Fibroblast of mammary gland (primary cell): ENCODE results near the gene SLC9A8.

Source experiments
- DNase-seq: peaks from one replicate; pipeline ENCODE4 v3.0.0-alpha.2; 2010; ENCODE audit warnings: low read depth
- H3K4me3 ChIP-seq: 2 replicates; pipeline ENCODE4 v1.5.1; 2011; ENCODE audit warnings: low read depth, mild to moderate bottlenecking, low read length, moderate library complexity; ENCODE audit not compliant: control insufficient read depth
- CTCF ChIP-seq: conservative IDR thresholded peaks from 2 replicates; pipeline ENCODE4 v1.5.1; 2011; ENCODE audit warnings: low read depth, low read length, inconsistent platforms; ENCODE audit not compliant: control insufficient read depth, insufficient read depth

SLC9A8 gene

GRCh38 chr20:49790077-49790798, 22.4 kb upstream of the SLC9A8 start:
- no peak for TF ChIP-seq CTCF
- H3K4me3 ChIP-seq = no peak overlapping the region
- no peak for DNase-seq

GRCh38 chr20:49791165-49791564, 21.5 kb upstream of the SLC9A8 start:
- no peak for DNase-seq
- TF ChIP-seq CTCF = no peak
- no peak overlapping the region for H3K4me3 ChIP-seq

GRCh38 chr20:49792006-49792405, 20.6 kb upstream of the SLC9A8 start:
- no peak for DNase-seq
- no peak for TF ChIP-seq CTCF
- H3K4me3 ChIP-seq = no peak overlapping the region

- no peak overlapping the region for H3K4me3 ChIP-seq
- TF ChIP-seq CTCF = no peak
- no peak for DNase-seq
These were observed 20.0 kb upstream of the SLC9A8 start for GRCh38 chr20:49792611-49793010.

- DNase-seq = no peak
- TF ChIP-seq CTCF = no peak
- no peak overlapping the region for H3K4me3 ChIP-seq
These were observed 18.1 kb upstream of the SLC9A8 start for GRCh38 chr20:49794336-49795134.

GRCh38 chr20:49795135-49795424, 17.5 kb upstream of the SLC9A8 start:
- no peak for TF ChIP-seq CTCF
- H3K4me3 ChIP-seq = no peak overlapping the region
- DNase-seq = no peak
